ENCODE measurements around the gene PNKP. TPM values are rescaled to one million over a fixed set of nuclear protein-coding genes. Genes with fewer than 3 reads are reported as not detected.

The PNKP gene
- total RNA-seq, 1 experiment from 2014 or later, result 146 TPM

- TF ChIP-seq STAT6 (CRISPR knock-in tag; conservative IDR thresholded peaks at IDR 0.05; ENCODE audit: low read depth) (no peak), ZBTB21 (CRISPR knock-in tag; IDR thresholded peaks at IDR 0.05; ENCODE audit: borderline replicate concordance) (no peak), ATF3 (CRISPR knock-in tag; conservative IDR thresholded peaks at IDR 0.05) (no peak), ESRRA (CRISPR knock-in tag; IDR thresholded peaks at IDR 0.05; ENCODE audit: borderline replicate concordance) (no peak), ZNF416 (CRISPR knock-in tag; IDR thresholded peaks at IDR 0.05) (no peak), GTF2I (CRISPR knock-in tag; conservative IDR thresholded peaks at IDR 0.05) (no peak), PRRX2 (CRISPR knock-in tag; IDR thresholded peaks at IDR 0.05) (no peak), RORB (CRISPR knock-in tag; IDR thresholded peaks at IDR 0.05) (no peak), TP53 (CRISPR knock-in tag; IDR thresholded peaks at IDR 0.05) (no peak)
- TF ChIP-seq, protein P1, sequence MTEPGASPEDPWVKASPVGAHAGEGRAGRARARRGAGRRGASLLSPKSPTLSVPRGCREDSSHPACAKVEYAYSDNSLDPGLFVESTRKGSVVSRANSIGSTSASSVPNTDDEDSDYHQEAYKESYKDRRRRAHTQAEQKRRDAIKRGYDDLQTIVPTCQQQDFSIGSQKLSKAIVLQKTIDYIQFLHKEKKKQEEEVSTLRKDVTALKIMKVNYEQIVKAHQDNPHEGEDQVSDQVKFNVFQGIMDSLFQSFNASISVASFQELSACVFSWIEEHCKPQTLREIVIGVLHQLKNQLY (CRISPR knock-in tag; IDR thresholded peaks at IDR 0.05), result no peak
- TF ChIP-seq, protein P2, sequence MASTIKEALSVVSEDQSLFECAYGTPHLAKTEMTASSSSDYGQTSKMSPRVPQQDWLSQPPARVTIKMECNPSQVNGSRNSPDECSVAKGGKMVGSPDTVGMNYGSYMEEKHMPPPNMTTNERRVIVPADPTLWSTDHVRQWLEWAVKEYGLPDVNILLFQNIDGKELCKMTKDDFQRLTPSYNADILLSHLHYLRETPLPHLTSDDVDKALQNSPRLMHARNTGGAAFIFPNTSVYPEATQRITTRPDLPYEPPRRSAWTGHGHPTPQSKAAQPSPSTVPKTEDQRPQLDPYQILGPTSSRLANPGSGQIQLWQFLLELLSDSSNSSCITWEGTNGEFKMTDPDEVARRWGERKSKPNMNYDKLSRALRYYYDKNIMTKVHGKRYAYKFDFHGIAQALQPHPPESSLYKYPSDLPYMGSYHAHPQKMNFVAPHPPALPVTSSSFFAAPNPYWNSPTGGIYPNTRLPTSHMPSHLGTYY (CRISPR knock-in tag; IDR thresholded peaks at IDR 0.05), result no peak
Measured at GRCh38 chr19:49884760-49885159, 17.4 kb upstream of the PNKP start (continued).

DNA sequence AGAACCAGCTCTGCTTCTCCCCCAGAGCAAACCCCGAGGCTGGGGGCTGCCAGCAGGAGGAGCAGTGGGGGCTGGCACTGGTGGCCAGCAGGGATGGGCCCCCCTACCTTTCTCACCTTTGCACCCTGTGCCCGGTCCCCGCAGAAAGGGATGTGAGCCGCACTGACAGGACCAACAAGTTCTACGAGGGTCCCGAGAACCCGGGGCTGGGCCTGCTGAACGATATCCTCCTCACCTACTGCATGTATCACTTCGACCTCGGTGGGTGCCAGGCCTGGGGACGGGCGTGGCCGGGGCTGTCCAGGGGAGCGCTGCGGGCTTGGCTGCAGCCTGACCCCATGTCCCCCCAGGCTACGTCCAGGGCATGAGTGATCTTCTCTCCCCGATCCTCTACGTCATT lies 16.7 kb upstream of the PNKP start:
- no peak for DNase-seq (ENCODE audit: low spot score)
- ChIA-PET CTCF (no interaction called here), POLR2A (no interaction called here)
- H3K27ac Mint-ChIP-seq, result no peak overlapping the region
- peaks cover 7% of the 10 kb centered on the region for H3K27me3 Mint-ChIP-seq (ENCODE audit: low read depth)
- ATAC-seq, result no peak
- H3K36me3 Mint-ChIP-seq, result peaks cover 63% of the 10 kb centered on the region
- H3K4me3 Mint-ChIP-seq, result no peak overlapping the region
- no peaks in the 10 kb centered on the region for H3K9me3 Mint-ChIP-seq
- peaks cover 4% of the 10 kb centered on the region for H3K4me1 Mint-ChIP-seq
- TF ChIP-seq MYBL2 (CRISPR knock-in tag; IDR thresholded peaks at IDR 0.05) (no peak), ZSCAN18 (CRISPR knock-in tag; IDR thresholded peaks at IDR 0.05) (no peak), OVOL2 (CRISPR knock-in tag; IDR thresholded peaks at IDR 0.05; ENCODE audit: borderline replicate concordance) (no peak), NFYB (CRISPR knock-in tag; conservative IDR thresholded peaks at IDR 0.05; ENCODE audit: low read depth) (no peak), ZNF121 (CRISPR knock-in tag; IDR thresholded peaks at IDR 0.05) (no peak), ZNF671 (CRISPR knock-in tag; IDR thresholded peaks at IDR 0.05) (no peak), HMGXB4 (CRISPR knock-in tag; IDR thresholded peaks at IDR 0.05) (no peak), SOX15 (CRISPR knock-in tag; IDR thresholded peaks at IDR 0.05) (no peak), TP53 (CRISPR knock-in tag; IDR thresholded peaks at IDR 0.05) (no peak), ZNF423 (CRISPR knock-in tag; IDR thresholded peaks at IDR 0.05) (no peak), ELF4 (CRISPR knock-in tag; IDR thresholded peaks at IDR 0.05; ENCODE audit: low read depth) (no peak), ZNF232 (CRISPR knock-in tag; IDR thresholded peaks at IDR 0.05) (no peak), FOXP1 (CRISPR knock-in tag; IDR thresholded peaks at IDR 0.05; ENCODE audit: borderline replicate concordance) (no peak), RORB (CRISPR knock-in tag; IDR thresholded peaks at IDR 0.05) (no peak), TCF7 (CRISPR knock-in tag; IDR thresholded peaks at IDR 0.05; ENCODE audit: low read depth) (no peak)
- TF ChIP-seq, protein P3, sequence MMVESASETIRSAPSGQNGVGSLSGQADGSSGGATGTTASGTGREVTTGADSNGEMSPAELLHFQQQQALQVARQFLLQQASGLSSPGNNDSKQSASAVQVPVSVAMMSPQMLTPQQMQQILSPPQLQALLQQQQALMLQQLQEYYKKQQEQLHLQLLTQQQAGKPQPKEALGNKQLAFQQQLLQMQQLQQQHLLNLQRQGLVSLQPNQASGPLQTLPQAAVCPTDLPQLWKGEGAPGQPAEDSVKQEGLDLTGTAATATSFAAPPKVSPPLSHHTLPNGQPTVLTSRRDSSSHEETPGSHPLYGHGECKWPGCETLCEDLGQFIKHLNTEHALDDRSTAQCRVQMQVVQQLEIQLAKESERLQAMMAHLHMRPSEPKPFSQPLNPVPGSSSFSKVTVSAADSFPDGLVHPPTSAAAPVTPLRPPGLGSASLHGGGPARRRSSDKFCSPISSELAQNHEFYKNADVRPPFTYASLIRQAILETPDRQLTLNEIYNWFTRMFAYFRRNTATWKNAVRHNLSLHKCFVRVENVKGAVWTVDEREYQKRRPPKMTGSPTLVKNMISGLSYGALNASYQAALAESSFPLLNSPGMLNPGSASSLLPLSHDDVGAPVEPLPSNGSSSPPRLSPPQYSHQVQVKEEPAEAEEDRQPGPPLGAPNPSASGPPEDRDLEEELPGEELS (CRISPR knock-in tag; IDR thresholded peaks at IDR 0.05), result no peak
